HEK293 (cell line): ENCODE results near the gene ZIC5.

Source experiments
- CTCF ChIP-seq: fragments of 450-650 bp; formaldehyde crosslinking; IDR thresholded peaks from 2 replicates; pipeline ENCODE4 v1.5.1; 2016; ENCODE audit warnings: missing biosample characterization, missing genetic modification characterization
- MYNN ChIP-seq: fragments of 450-650 bp; formaldehyde crosslinking; IDR thresholded peaks from 2 replicates; pipeline ENCODE4 v1.5.1; 2016; ENCODE audit warnings: missing biosample characterization, missing genetic modification characterization, borderline replicate concordance
- SP2 ChIP-seq: fragments of 450-650 bp; formaldehyde crosslinking; IDR thresholded peaks from 2 replicates; pipeline ENCODE4 v1.5.1; 2016; ENCODE audit warnings: missing biosample characterization, missing genetic modification characterization
- ZBTB26 ChIP-seq: fragments of 450-650 bp; formaldehyde crosslinking; optimal IDR thresholded peaks from 2 replicates; pipeline ENCODE3; 2016; ENCODE audit warnings: missing biosample characterization, mild to moderate bottlenecking, missing genetic modification characterization
- ZFP69B ChIP-seq: fragments of 450-650 bp; formaldehyde crosslinking; IDR thresholded peaks from 2 replicates; pipeline ENCODE4 v1.5.1; 2016; ENCODE audit warnings: missing biosample characterization, missing genetic modification characterization
- ZNF24 ChIP-seq: fragments of 450-650 bp; formaldehyde crosslinking; IDR thresholded peaks from 2 replicates; pipeline ENCODE4 v1.5.1; 2016; ENCODE audit warnings: missing biosample characterization, missing genetic modification characterization
- ZNF350 ChIP-seq: fragments of 450-650 bp; formaldehyde crosslinking; IDR thresholded peaks from 2 replicates; pipeline ENCODE4 v1.5.0; 2017; ENCODE audit warnings: missing biosample characterization, mild to moderate bottlenecking, missing genetic modification characterization
- ZNF48 ChIP-seq: fragments of 450-650 bp; formaldehyde crosslinking; IDR thresholded peaks from 2 replicates; pipeline ENCODE4 v1.5.1; 2016; ENCODE audit warnings: missing biosample characterization, missing genetic modification characterization
- ZNF548 ChIP-seq: fragments of 450-650 bp; formaldehyde crosslinking; IDR thresholded peaks from 2 replicates; pipeline ENCODE4 v1.5.1; 2016; ENCODE audit warnings: missing biosample characterization, missing genetic modification characterization
- TF ChIP-seq, protein P1 (sequence below): fragments of 450-650 bp; formaldehyde crosslinking; IDR thresholded peaks from 2 replicates; pipeline ENCODE4 v1.5.1; 2016; ENCODE audit warnings: missing biosample characterization, missing genetic modification characterization
- TF ChIP-seq, protein P2 (sequence below): fragments of 450-650 bp; formaldehyde crosslinking; IDR thresholded peaks from 2 replicates; pipeline ENCODE4 v1.5.1; 2016; ENCODE audit warnings: missing biosample characterization, missing genetic modification characterization
- TF ChIP-seq, protein P3 (sequence below): fragments of 450-650 bp; formaldehyde crosslinking; IDR thresholded peaks from 2 replicates; pipeline ENCODE4 v1.5.1; 2016; ENCODE audit warnings: missing biosample characterization, missing genetic modification characterization
- TF ChIP-seq, protein P4 (sequence below): fragments of 450-650 bp; formaldehyde crosslinking; IDR thresholded peaks from 2 replicates; pipeline ENCODE4 v1.5.1; 2016; ENCODE audit warnings: missing biosample characterization, missing genetic modification characterization

DNA sequence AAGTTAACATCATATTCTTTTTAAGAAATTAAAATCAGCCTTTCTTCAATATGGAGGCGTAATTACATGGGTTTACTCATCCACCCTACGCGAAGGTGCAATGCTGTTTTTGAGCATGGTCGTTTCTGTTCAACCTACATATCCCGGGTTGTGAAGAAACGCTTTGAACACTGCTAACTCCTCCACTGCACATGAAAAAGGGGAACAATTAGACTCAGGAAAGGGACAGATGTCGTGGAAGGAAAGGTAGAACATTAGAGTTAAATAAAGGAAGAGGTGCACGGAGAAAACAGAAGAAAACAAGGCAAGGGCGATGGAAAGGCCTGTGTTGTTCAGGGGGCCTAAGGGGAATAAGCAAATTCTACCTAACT, 4.1 kb downstream of the ZIC5 start:
- TF ChIP-seq ZNF48 (tag by site-specific recombination) (no peak), MYNN (no peak), CTCF (tag by site-specific recombination) (no peak), ZBTB26 (tag by site-specific recombination) (no peak), SP2 (tag by site-specific recombination) (no peak), ZNF24 (tag by site-specific recombination) (no peak), ZNF350 (tag by site-specific recombination) (no peak), ZFP69B (no peak), ZNF548 (no peak)
- TF ChIP-seq, protein P1, sequence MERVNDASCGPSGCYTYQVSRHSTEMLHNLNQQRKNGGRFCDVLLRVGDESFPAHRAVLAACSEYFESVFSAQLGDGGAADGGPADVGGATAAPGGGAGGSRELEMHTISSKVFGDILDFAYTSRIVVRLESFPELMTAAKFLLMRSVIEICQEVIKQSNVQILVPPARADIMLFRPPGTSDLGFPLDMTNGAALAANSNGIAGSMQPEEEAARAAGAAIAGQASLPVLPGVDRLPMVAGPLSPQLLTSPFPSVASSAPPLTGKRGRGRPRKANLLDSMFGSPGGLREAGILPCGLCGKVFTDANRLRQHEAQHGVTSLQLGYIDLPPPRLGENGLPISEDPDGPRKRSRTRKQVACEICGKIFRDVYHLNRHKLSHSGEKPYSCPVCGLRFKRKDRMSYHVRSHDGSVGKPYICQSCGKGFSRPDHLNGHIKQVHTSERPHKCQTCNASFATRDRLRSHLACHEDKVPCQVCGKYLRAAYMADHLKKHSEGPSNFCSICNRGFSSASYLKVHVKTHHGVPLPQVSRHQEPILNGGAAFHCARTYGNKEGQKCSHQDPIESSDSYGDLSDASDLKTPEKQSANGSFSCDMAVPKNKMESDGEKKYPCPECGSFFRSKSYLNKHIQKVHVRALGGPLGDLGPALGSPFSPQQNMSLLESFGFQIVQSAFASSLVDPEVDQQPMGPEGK, result no peak
- TF ChIP-seq, protein P2, sequence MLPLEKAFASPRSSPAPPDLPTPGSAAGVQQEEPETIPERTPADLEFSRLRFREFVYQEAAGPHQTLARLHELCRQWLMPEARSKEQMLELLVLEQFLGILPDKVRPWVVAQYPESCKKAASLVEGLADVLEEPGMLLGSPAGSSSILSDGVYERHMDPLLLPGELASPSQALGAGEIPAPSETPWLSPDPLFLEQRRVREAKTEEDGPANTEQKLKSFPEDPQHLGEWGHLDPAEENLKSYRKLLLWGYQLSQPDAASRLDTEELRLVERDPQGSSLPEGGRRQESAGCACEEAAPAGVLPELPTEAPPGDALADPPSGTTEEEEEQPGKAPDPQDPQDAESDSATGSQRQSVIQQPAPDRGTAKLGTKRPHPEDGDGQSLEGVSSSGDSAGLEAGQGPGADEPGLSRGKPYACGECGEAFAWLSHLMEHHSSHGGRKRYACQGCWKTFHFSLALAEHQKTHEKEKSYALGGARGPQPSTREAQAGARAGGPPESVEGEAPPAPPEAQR (tag by site-specific recombination), result no peak
- TF ChIP-seq, protein P3, sequence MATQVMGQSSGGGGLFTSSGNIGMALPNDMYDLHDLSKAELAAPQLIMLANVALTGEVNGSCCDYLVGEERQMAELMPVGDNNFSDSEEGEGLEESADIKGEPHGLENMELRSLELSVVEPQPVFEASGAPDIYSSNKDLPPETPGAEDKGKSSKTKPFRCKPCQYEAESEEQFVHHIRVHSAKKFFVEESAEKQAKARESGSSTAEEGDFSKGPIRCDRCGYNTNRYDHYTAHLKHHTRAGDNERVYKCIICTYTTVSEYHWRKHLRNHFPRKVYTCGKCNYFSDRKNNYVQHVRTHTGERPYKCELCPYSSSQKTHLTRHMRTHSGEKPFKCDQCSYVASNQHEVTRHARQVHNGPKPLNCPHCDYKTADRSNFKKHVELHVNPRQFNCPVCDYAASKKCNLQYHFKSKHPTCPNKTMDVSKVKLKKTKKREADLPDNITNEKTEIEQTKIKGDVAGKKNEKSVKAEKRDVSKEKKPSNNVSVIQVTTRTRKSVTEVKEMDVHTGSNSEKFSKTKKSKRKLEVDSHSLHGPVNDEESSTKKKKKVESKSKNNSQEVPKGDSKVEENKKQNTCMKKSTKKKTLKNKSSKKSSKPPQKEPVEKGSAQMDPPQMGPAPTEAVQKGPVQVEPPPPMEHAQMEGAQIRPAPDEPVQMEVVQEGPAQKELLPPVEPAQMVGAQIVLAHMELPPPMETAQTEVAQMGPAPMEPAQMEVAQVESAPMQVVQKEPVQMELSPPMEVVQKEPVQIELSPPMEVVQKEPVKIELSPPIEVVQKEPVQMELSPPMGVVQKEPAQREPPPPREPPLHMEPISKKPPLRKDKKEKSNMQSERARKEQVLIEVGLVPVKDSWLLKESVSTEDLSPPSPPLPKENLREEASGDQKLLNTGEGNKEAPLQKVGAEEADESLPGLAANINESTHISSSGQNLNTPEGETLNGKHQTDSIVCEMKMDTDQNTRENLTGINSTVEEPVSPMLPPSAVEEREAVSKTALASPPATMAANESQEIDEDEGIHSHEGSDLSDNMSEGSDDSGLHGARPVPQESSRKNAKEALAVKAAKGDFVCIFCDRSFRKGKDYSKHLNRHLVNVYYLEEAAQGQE (tag by site-specific recombination), result no peak
- TF ChIP-seq, protein P4, sequence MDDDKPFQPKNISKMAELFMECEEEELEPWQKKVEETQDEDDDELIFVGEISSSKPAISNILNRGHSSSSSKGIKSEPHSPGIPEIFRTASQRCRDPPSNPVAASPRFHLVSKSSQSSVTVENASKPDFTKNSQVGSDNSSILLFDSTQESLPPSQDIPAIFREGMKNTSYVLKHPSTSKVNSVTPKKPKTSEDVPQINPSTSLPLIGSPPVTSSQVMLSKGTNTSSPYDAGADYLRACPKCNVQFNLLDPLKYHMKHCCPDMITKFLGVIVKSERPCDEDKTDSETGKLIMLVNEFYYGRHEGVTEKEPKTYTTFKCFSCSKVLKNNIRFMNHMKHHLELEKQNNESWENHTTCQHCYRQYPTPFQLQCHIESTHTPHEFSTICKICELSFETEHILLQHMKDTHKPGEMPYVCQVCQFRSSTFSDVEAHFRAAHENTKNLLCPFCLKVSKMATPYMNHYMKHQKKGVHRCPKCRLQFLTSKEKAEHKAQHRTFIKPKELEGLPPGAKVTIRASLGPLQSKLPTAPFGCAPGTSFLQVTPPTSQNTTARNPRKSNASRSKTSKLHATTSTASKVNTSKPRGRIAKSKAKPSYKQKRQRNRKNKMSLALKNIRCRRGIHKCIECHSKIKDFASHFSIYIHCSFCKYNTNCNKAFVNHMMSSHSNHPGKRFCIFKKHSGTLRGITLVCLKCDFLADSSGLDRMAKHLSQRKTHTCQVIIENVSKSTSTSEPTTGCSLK, result no peak
